ENCODE results near the gene INHBA.

INHBA gene

DNA sequence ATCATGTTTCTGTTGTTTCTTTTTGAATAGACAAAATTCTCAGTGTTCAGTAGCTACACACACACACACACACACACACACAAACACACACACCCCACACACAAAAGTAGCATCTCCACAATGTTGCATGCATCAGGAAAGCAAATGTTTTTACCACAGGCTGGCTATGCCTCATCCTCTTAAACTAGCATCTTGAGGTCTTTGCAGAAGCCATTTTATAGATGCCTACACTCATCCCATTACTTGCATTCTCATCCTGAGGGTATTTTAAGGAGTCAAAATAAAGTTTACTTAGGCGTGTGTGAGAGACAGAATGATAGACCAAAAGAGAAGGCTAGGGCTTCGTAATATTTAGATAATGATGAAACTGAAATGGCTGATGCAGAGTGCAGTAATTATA is 7.9 kb upstream of the INHBA start:
- no peak for DNase-seq

DNA sequence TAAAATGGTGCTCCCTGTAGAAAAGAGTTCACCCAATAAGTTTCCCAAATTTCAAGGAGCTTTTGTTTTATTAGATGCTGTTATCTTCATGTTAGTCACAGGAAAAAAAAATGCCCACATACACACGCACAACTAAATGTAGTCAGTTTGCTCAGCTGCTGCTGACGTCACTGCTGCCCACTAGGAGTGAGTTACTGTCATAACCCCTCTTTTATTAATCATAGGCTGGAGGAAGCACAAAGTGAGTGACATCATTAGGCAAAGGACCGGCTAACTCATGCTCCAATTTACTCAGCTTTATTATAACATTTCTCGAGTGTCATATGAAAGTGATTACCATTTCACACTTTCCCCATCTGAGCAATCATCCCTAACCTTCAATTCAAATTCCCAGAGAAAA is 6.7 kb upstream of the INHBA start:
- no peak for DNase-seq

DNA sequence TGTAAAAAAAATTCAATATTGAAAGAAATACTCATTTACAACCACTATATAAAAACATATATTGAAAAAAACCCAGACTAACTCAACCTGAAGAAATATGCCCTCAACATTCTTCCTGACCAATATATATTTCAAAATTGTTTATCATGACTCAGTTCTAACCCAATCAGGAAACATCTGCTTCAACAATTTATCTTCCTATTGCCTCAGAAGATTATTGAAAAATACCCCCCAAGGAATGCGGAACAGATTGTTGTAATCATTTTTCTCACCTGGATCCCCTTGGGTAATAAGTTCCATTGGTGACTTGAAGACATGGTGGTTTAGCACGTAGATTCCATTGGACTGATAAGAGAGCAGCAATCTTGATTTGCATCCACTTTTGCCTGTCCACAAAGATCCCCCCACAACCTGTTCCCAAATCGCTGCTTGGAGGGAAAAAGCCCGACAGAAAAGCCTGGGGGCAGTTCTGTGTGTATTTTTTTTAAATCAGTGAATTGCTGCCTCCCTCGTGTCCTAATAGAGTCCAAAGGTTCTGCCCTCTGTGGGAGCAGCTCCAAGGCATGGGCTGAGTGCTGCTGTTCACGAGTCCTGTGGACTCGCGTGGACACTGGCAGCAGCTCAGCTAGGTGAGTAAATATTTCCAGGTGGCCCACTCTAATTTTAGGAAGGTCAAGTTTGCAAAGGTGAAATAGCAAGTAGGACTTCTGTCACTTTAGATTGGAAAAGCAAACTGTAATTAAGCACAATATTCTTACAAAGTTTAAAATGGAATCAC is 5.9 kb upstream of the INHBA start:
- no peak for DNase-seq

DNA sequence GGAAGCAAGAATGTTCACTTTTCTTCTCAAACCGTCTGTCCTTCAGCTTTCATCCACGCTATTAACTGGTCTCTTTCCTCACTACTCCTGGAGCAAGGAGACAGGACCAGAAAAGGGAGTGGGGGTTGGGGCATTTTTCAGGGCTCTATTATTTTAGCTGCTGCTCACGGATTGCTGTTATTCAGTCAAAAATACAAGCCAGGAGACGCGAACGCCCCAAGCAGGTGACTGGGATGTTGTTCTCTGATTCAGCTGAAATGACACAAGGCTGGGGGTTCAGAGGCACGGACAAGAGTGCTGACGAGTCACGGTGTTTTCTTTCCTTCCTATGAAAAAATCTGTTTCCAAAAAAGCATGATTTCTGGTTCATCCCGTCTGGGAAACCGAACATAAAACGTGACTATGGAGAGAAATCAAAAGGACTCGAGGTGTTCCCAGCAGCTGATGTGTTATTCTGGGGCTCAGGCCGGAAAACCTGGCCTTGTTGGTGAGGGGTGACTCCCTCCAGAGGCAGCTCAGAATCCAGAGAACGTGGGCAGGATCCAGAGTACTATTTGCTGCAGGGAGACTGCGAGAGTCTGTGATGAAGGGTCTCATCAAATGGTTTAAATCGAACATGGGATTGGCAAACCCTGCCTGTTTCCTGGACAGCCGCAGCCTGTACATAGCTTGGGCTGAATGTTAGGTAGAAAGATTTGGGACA is 3.5 kb upstream of the INHBA start:
- no peak for DNase-seq

DNA sequence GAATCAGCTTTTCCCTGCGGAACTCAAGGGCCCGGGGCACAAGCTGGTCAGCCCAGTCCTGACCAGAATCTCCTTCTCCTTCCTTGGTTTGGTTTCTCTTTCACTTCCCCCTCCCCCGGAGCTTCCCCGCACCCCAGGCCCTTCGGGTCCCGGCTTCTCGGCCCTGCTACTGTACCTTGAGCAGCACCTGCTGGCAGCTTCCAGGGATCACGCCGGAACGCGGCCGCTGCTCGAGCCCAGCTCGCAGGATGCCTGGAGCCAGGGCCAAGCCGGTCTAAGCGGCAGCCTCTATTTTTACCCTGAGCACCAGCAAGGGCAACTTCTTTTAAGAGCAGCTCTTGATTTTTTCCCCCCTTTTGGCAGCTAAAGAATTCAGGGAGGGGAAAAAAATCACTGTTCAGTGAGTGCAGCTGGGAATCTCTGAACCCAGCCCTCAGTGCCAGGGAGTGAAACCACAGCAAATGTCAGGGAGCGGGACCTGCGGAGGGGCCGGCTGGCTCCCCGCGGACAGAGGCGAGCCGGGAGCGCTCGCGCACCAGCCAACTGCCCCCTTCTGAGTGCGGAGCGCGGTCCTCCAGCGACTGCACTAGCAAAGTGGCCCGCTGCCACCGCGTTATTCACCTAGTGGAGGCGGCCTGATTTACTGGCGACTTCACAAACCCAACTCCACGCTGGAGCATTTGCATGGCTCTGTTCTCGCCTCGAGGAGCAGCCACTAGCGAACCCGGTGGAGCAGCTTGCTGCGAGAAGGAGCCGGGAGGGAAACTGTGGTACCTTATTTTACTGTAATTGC is 2.4 kb upstream of the INHBA start:
- DNase-seq, result peak; percentile 62

DNA sequence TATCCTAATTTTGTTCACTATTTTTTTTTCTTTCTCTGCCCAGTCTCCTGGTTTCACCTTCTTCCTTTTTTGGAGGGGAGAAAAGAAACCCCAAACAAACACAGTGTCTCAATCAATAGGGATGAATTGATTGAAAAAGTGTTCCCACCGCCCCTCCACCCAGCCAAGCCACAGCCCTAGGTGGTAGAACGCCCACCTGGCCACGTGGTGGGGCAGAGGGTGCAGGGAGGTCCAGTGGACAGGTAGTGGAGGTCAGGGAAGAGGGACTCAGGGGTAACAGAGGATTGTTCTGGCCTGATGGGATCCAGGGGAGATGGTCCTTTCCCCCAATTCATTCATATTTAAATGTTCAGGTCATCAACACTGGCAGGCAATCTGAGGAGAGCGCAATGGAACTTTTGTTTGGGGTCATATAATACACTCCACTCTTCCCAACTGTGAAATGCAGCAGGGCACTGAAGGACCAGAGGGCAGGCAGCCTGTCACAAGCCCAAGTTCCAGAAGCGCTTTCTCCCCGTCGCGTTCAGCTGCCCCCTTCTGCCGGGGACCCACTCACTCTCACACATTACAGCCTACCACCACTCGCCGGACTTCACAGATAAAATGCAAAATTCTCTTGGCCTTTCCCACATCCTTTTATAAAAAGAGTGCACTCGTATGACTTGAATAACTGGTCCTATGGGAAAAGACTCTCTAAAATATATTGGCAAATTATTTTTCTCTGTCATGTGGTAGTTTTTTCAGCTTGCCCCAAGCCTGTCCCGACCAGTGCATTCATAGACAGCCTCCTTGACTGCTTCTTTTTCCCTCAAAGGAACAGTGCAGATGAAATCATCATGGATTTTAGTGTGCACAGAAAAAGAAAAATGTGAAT is 1.6 kb downstream of the INHBA start:
- DNase-seq, result no peak

DNA sequence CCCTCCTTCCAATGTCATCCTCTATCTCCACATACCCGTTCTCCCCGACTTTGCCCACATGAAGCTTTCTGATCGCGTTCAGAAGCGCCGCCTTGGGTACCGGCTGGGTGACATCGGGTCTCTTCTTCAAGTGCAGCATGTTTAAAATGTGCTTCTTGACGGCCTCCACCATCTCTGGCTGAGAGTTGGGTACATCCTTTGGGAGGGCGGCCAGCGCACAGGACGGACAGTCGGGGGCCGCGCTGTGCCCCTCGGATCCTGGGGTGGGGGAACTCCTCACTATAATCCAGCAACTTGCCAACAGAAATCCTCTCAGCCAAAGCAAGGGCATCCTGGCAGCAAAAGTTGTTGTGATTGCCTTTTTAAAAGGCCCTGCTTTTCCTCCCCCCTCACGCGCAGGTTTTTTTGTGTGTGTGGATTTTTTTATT is 2.8 kb downstream of the INHBA start:
- DNase-seq, result no peak

DNA sequence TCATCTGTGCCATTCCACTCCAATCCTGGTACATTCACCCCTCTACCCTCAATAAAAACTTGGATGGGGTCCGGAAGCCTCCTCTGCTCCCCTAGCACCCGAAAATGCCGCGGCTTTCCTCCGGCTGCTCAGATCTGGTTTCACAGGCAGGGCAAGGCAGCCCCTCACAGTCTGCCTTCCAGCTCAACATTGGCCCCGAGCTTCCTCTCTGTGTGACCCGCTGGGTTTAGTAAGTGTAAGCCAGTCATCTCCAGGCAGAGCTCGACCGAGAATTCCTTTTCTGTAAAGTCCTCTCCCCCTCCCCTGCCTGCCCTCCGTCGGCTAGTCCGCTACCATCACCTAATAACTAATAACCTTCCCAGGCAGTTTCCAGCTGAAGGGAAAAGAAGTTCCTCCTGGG is 3.4 kb downstream of the INHBA start:
- no peak for DNase-seq

DNA sequence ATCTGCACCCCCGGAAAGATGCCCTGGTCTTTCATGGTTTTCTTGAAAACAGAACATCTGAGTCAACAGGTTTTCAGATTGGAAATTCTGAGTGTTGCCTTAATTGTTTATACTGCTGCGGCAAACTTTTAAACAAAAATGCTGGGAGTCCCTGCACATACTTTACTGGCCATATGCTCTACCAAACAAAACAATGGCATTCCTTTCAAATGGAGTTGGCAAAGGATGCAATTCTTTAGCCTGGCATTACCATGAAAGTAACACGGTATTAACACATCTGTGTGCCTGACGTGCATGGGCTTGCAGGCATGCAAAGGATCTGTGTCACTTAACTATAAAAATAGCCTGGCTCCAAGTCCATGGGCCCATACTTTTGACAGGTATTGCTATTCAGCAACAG is 4.2 kb downstream of the INHBA start:
- DNase-seq, result no peak

DNA sequence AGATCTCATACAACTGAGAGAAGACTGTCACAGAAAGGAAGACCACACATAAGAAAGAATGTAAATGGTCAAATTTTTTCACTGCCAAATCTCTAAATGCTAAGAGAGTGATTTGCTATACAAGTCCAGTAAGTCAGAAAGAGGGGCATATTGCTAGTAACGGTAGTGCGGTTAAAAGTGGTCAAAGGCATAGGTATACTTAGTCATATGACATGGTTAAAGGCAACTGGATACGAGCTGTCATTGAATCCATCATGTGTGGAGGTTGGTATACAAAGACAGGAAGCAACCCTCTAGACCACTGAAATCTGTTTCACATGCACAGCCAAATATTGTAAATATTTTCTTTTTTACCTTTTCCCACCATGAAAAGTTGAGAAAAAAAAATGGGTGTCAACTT is 4.8 kb downstream of the INHBA start:
- no peak for DNase-seq

DNA sequence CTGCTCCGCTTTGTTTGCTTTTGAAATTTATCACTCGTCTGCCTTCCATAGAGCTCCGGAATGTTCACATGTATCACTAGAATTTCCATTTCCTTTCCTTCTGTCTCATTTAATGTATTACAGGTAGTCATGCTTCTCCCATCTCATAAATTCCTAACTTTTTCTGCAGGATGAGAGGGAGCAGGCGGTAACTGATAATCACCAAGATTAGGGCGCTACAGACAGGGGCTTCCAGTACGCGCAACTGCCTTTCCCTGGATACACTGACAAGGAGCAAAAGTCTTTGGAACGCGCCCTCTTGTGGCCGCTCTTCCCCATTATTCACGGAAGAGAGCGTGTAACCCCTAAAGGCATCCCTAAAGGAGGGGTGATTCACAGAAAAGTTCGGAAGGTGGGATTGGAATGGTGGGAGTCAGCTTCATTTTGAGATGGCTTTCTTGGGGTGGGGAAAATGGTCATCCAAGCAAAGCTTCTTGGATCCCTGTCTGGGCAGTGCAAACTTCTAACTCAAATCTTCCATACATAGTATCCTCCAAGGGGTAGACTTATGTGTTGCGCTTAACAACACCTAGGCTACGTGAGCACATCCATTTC is 6.5 kb downstream of the INHBA start:
- DNase-seq, result no peak

DNA sequence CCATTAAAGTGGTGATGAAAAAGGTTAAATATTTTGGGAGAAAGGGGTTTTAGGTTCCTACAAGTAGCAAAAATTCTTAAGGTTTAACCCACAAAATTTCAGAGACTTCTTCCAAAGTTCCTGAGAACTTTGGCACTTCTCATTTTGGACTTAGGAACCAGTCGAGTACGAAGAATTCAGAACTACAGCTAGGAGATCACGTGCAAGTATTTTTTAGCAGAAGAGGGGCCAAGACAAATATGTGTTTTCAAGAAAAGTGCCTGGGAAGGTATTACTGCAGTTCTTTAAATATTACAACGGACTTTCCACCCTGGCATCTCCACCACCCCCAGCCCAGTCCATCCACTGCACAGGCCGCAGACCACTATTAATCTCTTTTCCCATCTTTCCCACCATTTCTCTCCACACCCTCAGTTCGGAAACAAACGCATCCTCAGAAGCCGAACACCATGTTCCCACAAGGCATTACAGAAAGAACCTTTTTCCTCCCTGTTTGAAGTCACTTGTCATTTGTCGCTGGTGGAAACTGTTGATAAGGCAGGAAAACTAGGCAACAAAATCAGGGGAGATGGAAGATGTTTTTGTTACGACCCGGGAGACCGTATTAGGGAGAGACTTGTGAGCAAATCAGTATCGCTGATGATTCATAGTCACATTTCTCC is 7.1 kb downstream of the INHBA start:
- DNase-seq, result no peak

DNA sequence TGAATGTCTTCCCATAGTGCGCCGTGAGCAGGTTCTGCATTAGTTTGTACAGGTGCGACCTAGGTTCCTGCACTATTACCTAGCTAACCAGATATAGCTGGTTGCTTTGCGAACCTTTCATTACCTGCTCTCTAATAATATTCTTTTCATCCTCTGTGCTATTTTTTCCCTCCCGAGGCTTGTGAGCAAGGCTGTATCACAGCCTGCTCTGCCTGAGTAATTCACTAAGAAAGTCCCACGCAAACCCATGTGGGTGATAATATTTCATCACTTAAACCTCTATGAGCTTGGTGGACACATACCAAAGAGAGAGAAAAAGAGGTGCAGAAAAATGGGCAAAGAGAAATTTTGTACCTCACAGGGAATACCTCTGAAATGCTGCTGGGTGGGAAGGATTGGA is 8.4 kb downstream of the INHBA start:
- DNase-seq, result no peak

DNA sequence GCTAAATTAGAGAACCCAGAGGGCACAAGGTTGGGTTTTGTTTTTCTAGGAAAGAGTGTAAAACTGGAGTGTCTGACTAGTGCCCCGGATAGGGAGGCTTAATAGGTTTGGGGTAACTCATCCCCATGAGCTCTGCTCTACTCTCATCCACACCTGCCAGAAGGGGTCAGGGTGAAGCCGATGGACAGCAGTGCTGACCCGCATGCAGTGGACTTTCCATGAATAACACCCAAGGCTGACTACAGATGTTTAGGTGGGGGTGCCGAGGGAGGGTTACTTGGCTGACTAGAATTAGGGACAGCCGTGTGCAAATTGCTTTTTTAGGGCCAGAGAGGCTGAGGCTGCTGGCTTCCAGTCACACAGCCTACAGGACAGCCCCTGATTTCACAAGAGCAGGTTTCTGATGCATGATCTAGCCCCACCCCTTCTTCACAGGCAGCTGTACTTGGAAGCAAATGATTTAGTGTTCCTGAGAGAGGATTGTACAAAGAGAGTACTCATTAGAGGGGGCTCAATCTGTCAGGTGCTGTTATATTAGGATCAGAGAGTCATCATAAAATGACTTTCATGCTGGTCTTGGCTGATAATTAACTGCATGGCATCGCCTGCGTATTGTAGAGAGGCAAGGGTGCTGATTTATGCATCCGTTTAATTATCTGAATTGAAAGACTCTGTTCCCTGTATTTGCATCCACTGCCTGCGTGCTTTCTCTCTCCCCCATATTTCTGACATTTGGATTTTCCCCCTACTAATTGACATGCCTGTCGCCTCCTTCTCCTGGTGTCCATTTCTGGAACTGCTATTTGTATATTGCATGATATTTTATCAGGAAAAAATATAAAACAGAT is 9.5 kb downstream of the INHBA start:
- DNase-seq, result no peak

DNA sequence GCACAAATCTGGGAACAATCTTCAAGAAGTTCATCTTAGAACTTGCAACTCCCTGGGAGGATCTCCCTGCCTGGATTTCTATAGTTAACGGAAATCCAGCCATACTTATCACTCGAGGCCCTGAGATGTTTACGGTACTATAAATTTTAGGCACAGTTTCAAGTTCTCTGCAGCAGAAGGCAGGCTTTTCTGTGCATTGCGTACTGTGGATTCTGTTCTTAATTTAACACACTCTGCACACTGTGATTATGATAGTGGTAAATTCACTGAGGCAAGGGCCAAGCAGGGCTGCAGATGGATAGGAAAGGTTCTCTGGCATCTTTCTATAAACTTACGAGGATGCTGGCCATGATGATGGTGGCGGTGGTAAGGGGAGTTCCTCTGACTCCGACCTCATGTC is 10.6 kb downstream of the INHBA start:
- DNase-seq, result no peak

DNA sequence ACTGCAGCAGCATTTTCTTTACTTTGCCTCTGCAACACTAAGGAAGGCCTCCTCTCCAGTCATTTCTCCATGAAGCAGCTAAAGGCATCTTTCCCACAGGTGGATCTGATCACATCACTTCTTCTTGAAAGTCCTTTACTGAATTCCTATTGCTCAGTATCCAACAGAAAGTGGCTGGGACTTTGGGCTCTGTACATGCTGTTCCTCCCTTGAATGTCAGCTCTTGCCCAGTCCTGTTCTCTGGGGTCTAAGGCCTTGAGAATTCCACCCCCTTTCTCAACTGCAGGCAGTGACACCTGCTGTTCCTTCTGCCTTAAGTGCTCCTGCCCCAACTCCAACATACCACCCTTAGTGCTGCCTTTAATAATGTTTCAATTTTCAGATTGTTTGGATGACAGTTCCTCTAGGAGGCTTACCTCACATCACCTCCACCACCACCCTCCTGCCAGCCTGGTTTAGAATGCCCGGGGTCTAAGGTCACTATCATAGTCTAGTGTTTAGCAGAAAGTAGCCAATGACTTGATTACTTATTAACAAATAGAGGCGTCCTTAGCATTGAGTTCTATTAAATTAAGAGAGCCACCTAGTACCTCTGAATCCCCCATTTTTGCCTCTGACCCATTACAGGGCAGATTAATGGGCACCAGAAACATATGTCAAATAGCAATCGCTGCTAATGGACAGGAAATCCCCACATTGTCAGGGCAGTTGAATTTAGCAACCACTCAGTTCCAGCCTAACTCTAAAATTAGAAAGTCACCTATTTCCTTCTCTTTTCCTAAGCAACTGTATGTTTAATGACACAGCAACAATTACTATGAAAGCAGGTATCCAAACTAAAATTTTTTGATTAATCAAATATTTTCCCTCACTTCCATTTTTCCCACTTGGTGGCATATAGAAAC is 11.4 kb downstream of the INHBA start:
- no peak for DNase-seq

DNA sequence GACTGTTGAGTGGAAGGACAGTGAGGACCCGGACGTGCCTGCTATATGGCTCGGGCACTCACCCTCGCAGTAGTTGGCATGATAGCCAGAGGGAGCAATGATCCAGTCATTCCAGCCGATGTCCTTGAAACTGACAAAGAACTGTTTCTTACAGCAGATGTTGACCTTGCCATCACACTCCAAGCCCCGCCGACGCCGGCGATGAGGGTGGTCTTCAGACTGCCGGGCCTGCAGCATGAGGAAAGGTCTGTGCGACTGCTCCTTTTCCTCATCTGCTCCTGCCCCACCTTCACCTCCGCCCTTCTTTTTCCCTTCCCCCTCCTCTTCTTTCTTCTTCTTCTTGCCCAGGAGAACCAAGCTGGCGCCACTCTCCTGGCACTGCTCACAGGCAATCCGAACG is 13.1 kb downstream of the INHBA start:
- no peak for DNase-seq

DNA sequence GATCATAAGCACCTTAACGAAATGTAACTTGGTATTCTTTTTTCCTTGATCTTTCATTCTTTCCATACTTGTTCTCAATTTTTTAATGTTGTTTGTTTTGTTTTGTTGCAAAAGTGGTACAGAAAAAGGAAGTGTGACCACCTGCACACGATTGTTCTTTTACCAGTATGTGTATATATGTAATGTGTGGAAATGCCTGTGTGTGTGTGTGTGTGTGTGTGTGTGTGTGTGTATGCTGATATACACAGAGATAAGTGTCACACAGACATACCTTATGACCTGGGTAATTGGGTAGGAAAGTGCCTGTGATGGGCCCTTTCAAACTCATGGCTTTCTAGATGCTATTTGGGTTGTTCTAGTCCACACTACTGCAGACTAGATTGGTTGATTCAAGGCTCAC is 14.0 kb downstream of the INHBA start:
- DNase-seq, result no peak

DNA sequence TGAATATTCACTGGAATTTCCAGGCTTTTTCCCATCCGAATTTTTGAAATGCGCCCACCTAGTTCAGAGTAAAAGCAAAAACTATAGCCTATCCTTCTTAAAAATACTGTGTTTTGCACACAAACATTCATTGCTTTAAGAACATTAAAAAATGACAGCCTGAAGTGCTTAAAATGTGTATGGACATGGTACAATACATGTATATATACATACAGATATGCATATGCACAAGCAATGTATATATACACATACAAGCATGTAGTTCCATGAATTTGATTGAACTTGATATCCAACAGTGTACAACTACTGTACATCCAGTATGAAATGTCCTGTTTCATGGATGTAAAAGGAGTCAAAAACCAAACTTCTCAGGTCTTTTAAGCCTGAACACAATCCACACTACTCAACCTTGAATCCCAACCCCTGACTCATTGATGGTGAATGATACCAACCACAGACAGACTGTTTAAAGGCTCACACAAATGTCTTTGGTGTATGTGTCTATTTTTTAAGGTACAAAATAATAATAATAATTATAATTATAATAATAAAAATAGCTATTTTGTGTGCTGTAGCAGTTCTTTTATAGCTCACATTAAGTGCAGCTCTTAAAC is 14.8 kb downstream of the INHBA start:
- DNase-seq, result no peak

Data from activated naive CD4-positive, alpha-beta T cell treated with anti-CD3 and anti-CD28 coated beads, Interleukin-2, amount 50 U/mL, for 16 hours (primary cell).